HepG2 (cell line): ENCODE measurements around the gene SFTA2. TPM values are rescaled to one million over a fixed set of nuclear protein-coding genes. Genes with fewer than 3 reads are reported as not detected.

Experiments used
- ARNTL ChIP-seq: sonication (generic); formaldehyde crosslinking; IDR thresholded peaks from 2 replicates; pipeline ENCODE4 v1.4.0; 2020; ENCODE audit warnings: mild to moderate bottlenecking, missing genetic modification reagents
- DMAP1 ChIP-seq: IDR thresholded peaks from 2 replicates; pipeline ENCODE4 v1.6.1; 2016
- ETS1 ChIP-seq: sonication (generic); formaldehyde crosslinking; IDR thresholded peaks from 2 replicates; pipeline ENCODE4 v1.4.0; 2020; ENCODE audit warnings: missing genetic modification reagents
- FOXP1 ChIP-seq, 2 experiments: fragments of 450-650 bp in 1 of 2; IDR thresholded peaks; 2 replicates each; pipeline ENCODE4 v1.6.1; 2017 to 2018; ENCODE audit warnings: antibody characterized with exemption in 1 of 2
- GATAD2A ChIP-seq: IDR thresholded peaks from 2 replicates; pipeline ENCODE4 v1.6.1; 2016
- GLMP ChIP-seq: sonication (generic); formaldehyde crosslinking; IDR thresholded peaks from 2 replicates; pipeline ENCODE4 v1.9.0; 2021; ENCODE audit warnings: missing genetic modification reagents, mild to moderate bottlenecking, borderline replicate concordance
- HOXD1 ChIP-seq: sonication (generic); formaldehyde crosslinking; IDR thresholded peaks from 2 replicates; pipeline ENCODE4 v1.5.0; 2020; ENCODE audit warnings: missing genetic modification reagents
- ISL2 ChIP-seq: sonication (generic); formaldehyde crosslinking; IDR thresholded peaks from 2 replicates; pipeline ENCODE4 v1.5.0; 2020; ENCODE audit warnings: missing genetic modification reagents
- NKX3-1 ChIP-seq: sonication (generic); formaldehyde crosslinking; IDR thresholded peaks from 2 replicates; pipeline ENCODE4 v1.5.0; 2020; ENCODE audit warnings: missing genetic modification reagents
- RFXANK ChIP-seq: IDR thresholded peaks from 2 replicates; pipeline ENCODE4 v1.6.1; 2016
- SAFB2 ChIP-seq: sonication (generic); formaldehyde crosslinking; IDR thresholded peaks from 2 replicates; pipeline ENCODE4 v1.5.1; 2020; ENCODE audit warnings: missing genetic modification reagents, low read depth, mild to moderate bottlenecking, borderline replicate concordance
- SALL2 ChIP-seq: sonication (generic); formaldehyde crosslinking; IDR thresholded peaks from 2 replicates; pipeline ENCODE4 v1.8.1; 2023; ENCODE audit warnings: mild to moderate bottlenecking, missing genetic modification reagents, inconsistent platforms
- THAP7 ChIP-seq: sonication (generic); formaldehyde crosslinking; IDR thresholded peaks from 2 replicates; pipeline ENCODE4 v1.8.1; 2023; ENCODE audit warnings: mild to moderate bottlenecking, missing genetic modification reagents
- UBTF ChIP-seq: sonication (generic); formaldehyde crosslinking; IDR thresholded peaks from 2 replicates; pipeline ENCODE4 v1.4.0; 2020; ENCODE audit warnings: mild to moderate bottlenecking, missing genetic modification reagents
- ZBTB44 ChIP-seq: sonication (generic); formaldehyde crosslinking; IDR thresholded peaks from 2 replicates; pipeline ENCODE4 v1.4.0; 2020; ENCODE audit warnings: missing genetic modification reagents
- ZBTB46 ChIP-seq: sonication (generic); formaldehyde crosslinking; IDR thresholded peaks from 2 replicates; pipeline ENCODE4 v1.4.0; 2020; ENCODE audit warnings: mild to moderate bottlenecking, missing genetic modification reagents, borderline replicate concordance
- ZKSCAN1 ChIP-seq: fragments of 150-350 bp; IDR thresholded peaks from 2 replicates; pipeline ENCODE4 v1.6.1; 2014; ENCODE audit warnings: low read length
- ZNF274 ChIP-seq: sonication (generic); formaldehyde crosslinking; IDR thresholded peaks from 2 replicates; pipeline ENCODE4 v1.5.1; 2020; ENCODE audit warnings: mild to moderate bottlenecking, missing genetic modification reagents
- ZNF350 ChIP-seq: sonication (generic); formaldehyde crosslinking; IDR thresholded peaks from 2 replicates; pipeline ENCODE4 v1.4.0; 2020; ENCODE audit warnings: mild to moderate bottlenecking, low read depth, missing genetic modification reagents, borderline replicate concordance
- ZNF430 ChIP-seq: sonication (generic); formaldehyde crosslinking; IDR thresholded peaks from 2 replicates; pipeline ENCODE4 v1.9.0; 2021; ENCODE audit warnings: mild to moderate bottlenecking, missing genetic modification reagents
- ZNF510 ChIP-seq: sonication (generic); formaldehyde crosslinking; IDR thresholded peaks from 2 replicates; pipeline ENCODE4 v1.4.0; 2020; ENCODE audit warnings: low read depth, mild to moderate bottlenecking, missing genetic modification reagents
- polyA plus RNA-seq, 8 experiments: library from polyadenylated mRNA; depleted of rRNA in 3 of 8; stranded (reverse) in 7 of 8; unstranded in 1 of 8; fragments of >200 nt; fragmentation: Illumina TruSeq in 4 of 8; extraction: Trizol in 4 of 8; gene quantifications; 2 replicates each; pipeline versions ENCODE4 v1.2.1 to v1.2.3, GENCODE V29; 2011 to 2016; ENCODE audit warnings: low read depth in 4 of 8, missing spikeins in 1 of 8, mixed read lengths in 1 of 8; ENCODE audit not compliant: insufficient read depth in 1 of 8
- total RNA-seq, 5 experiments: library from RNA; depleted of rRNA; stranded (reverse); fragments of >200 nt; fragmentation: Illumina TruSeq; extraction: Trizol; gene quantifications; 2 replicates each; pipeline ENCODE4 v1.2.3, GENCODE V29; 2016; ENCODE audit warnings: low read depth in 1 of 5

The SFTA2 gene
- total and polyA plus RNA-seq, 2 of the 13 experiments (the other 11 are each of a cell fraction or from before 2014, with no cell fraction given) = not detected

GRCh38 chr6:30914076-30914853 lies 17.7 kb downstream of the SFTA2 start, which contains the start of gene VARS2 (continued):
- peak; percentile 98 for TF ChIP-seq SALL2
- peak; percentile 73; the same call in 1 of the 2 replicates for TF ChIP-seq SAFB2
- peak; percentile 97 for TF ChIP-seq NKX3-1 (CRISPR knock-in tag)
- no peak for TF ChIP-seq FOXP1 (IDR thresholded peaks at IDR 0.05)
- TF ChIP-seq FOXP1 (CRISPR knock-in tag; IDR thresholded peaks at IDR 0.05) = peak; percentile 16; the same call in 1 of the 2 replicates
- TF ChIP-seq GLMP (CRISPR knock-in tag) = no peak
- peak; percentile 89 for TF ChIP-seq ZBTB44 (CRISPR knock-in tag)
- peak; percentile 99 for TF ChIP-seq UBTF
- TF ChIP-seq RFXANK = peak; percentile 67; the same call in 1 of the 2 replicates
- no peak for TF ChIP-seq THAP7
- peak; percentile 88; the same call in 1 of the 2 replicates for TF ChIP-seq ZNF274 (CRISPR knock-in tag)
- peak; percentile 18 for TF ChIP-seq GATAD2A
- TF ChIP-seq ZNF510 (CRISPR knock-in tag) = peak; percentile 62; the same call in 1 of the 2 replicates
- TF ChIP-seq ZNF350 (CRISPR knock-in tag) = peak; percentile 26
- peak; percentile 89 for TF ChIP-seq DMAP1 (CRISPR knock-in tag)
- peak; percentile 80; the same call in 1 of the 2 replicates for TF ChIP-seq ISL2 (CRISPR knock-in tag)
- 0 out of 2 replicates have a peak, but pooled peaks have one; percentile 54 for TF ChIP-seq ETS1 (CRISPR knock-in tag)
- peak; percentile 90 for TF ChIP-seq HOXD1 (CRISPR knock-in tag)
- no peak for TF ChIP-seq ZKSCAN1
- peak; percentile 97 for TF ChIP-seq ZNF430 (CRISPR knock-in tag)
- no peak for TF ChIP-seq ZBTB46
- peak; percentile 80 for TF ChIP-seq ARNTL (CRISPR knock-in tag)
